A673 (cell line): Measurements from ENCODE around the gene PRRC2A. TPM values are rescaled to one million over a fixed set of nuclear protein-coding genes. Genes with fewer than 3 reads are reported as not detected.

ENCODE experiments used
- BruUV-seq: library from RNA; stranded (reverse); fragments of 400-500 nt; replicated peaks from 2 replicates; lab custom pipeline; 2021; lab: Mats Ljungman, UMichigan
- CTCF ChIA-PET: fragments of 300-600 bp; sonication (Branson Sonifier 250); formaldehyde crosslinking; loops from one replicate; lab custom pipeline; 2022; ENCODE audit warnings: antibody characterized with exemption; lab: Charles Lee
- POLR2A ChIA-PET: fragments of 300-600 bp; sonication (Branson Sonifier 250); formaldehyde crosslinking; loops from one replicate; lab custom pipeline; 2022; ENCODE audit warnings: antibody characterized with exemption; ENCODE audit not compliant: low non-redundant PET; lab: Charles Lee
- DNase-seq: peaks from one replicate; pipeline ENCODE4 v3.0.0-alpha.2; 2015; ENCODE audit warnings: low spot score
- H3K27ac ChIP-seq: fragments of 200-600 bp; sonication (generic); 2 replicates; pipeline ENCODE4 v1.5.1; 2016; ENCODE audit warnings: mixed run types, low read depth, mild to moderate bottlenecking, mixed read lengths, antibody characterized with exemption, low read length; ENCODE audit not compliant: poor library complexity, severe bottlenecking
- H3K27me3 ChIP-seq: fragments of 200-600 bp; sonication (generic); replicated peaks from 2 replicates; pipeline ENCODE4 v1.6.1; 2017; ENCODE audit warnings: mixed run types, low read depth, mild to moderate bottlenecking, mixed read lengths, antibody characterized with exemption, low read length; ENCODE audit not compliant: insufficient read depth, poor library complexity
- H3K36me3 ChIP-seq: fragments of 200-600 bp; sonication (generic); 2 replicates; pipeline ENCODE4 v1.6.1; 2016; ENCODE audit warnings: mixed run types, mild to moderate bottlenecking, mixed read lengths, antibody characterized with exemption, low read length; ENCODE audit not compliant: insufficient read depth, poor library complexity, severe bottlenecking
- H3K4me1 ChIP-seq: fragments of 200-600 bp; sonication (generic); 2 replicates; pipeline ENCODE4 v1.6.1; 2017; ENCODE audit warnings: mixed run types, mild to moderate bottlenecking, mixed read lengths, antibody characterized with exemption, low read length; ENCODE audit not compliant: insufficient read depth, poor library complexity, severe bottlenecking
- H3K4me3 ChIP-seq: fragments of 200-600 bp; sonication (generic); 2 replicates; pipeline ENCODE4 v1.5.1; 2016; ENCODE audit warnings: low read depth, mixed run types, mild to moderate bottlenecking, mixed read lengths, low read length; ENCODE audit not compliant: poor library complexity, severe bottlenecking
- H3K9me3 ChIP-seq: fragments of 200-600 bp; sonication (generic); 2 replicates; pipeline ENCODE4 v1.6.1; 2016; ENCODE audit warnings: mixed run types, low read depth, mild to moderate bottlenecking, mixed read lengths, antibody characterized with exemption, low read length; ENCODE audit not compliant: poor library complexity, severe bottlenecking
- CTCF ChIP-seq: fragments of 300-800, 200-600 bp; sonication (generic); conservative IDR thresholded peaks from 2 replicates; pipeline ENCODE4 v1.5.1; 2017; ENCODE audit warnings: low read depth, mild to moderate bottlenecking, antibody characterized with exemption, low read length, moderate library complexity, mixed read lengths
- EZH2 ChIP-seq: fragments of 200-600 bp; sonication (generic); IDR thresholded peaks from 2 replicates; pipeline ENCODE4 v1.6.1; 2017; ENCODE audit warnings: borderline replicate concordance, low read depth, mild to moderate bottlenecking, mixed read lengths, antibody characterized with exemption, low read length; ENCODE audit not compliant: poor library complexity, severe bottlenecking
- intact Hi-C: fragments of 100-400 bp; cut with micrococcal nuclease; formaldehyde crosslinking; loops from one replicate; pipeline ENCODE4 v1.10.0; 2022; ENCODE audit not compliant: unreplicated experiment
- total RNA-seq: library from RNA; stranded (reverse); gene quantifications from 2 replicates; pipeline ENCODE4 v1.2.3, GENCODE V29; 2021

Gene PRRC2A
- total RNA-seq, 1 experiment from 2014 or later = 289 TPM

DNA sequence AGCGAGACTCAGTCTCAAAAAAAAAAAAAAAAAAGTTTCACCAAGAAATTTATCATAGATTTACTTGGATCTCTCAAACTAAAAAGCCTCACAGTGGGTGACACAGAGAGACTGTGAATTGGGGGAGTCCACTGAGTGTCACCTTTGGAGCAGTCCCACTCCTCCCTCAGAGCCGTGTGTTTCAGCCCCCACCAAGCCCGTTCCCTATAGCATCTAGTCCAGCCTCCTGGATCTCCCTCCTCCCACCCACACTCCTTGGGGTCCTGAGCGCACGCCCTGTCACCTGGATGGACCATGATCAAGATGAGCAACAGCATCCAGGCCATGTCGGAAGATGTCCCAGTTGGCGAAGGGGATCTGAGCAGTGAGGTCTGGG is 28.1 kb upstream of the PRRC2A start:
- no peak overlapping the region for H3K27ac ChIP-seq
- H3K36me3 ChIP-seq = no peaks in the 10 kb centered on the region
- no TSS peak for BruUV-seq
- intact Hi-C loops = no loop called here
- no peaks in the 10 kb centered on the region for H3K27me3 ChIP-seq
- no peak overlapping the region for H3K4me3 ChIP-seq
- DNase-seq = no peak
- no peaks in the 10 kb centered on the region for H3K4me1 ChIP-seq
- no peaks in the 10 kb centered on the region for H3K9me3 ChIP-seq
- ChIA-PET CTCF (no interaction called here), POLR2A (no interaction called here)
- TF ChIP-seq CTCF (no peak), EZH2 (no peak)

- no peaks in the 10 kb centered on the region for H3K4me1 ChIP-seq
- CTCF ChIA-PET = interaction anchor here (1.1 to 3.6 kb wide), 7 partner anchors 17 to 104 kb away, joined by 3 to 30 read pairs (median 4); partner anchors contain the start of genes ATP6V1G2, C6orf47 and NFKBIL1
- no peaks in the 10 kb centered on the region for H3K9me3 ChIP-seq
- H3K27ac ChIP-seq = no peak overlapping the region
- TF ChIP-seq EZH2 = no peak
- TF ChIP-seq CTCF = peak; percentile 57
- POLR2A ChIA-PET = no interaction called here
- no TSS peak for BruUV-seq
- intact Hi-C loops = loop anchor here (2.0 kb wide), 1 partner anchor 14 kb away; the partner anchor contains the start of gene LTB
- no peaks in the 10 kb centered on the region for H3K36me3 ChIP-seq
- peak; percentile 75 for DNase-seq
- H3K4me3 ChIP-seq = no peak overlapping the region
- H3K27me3 ChIP-seq = no peaks in the 10 kb centered on the region
Measured at GRCh38 chr6:31597006-31597405, 23.5 kb upstream of the PRRC2A start.

DNA sequence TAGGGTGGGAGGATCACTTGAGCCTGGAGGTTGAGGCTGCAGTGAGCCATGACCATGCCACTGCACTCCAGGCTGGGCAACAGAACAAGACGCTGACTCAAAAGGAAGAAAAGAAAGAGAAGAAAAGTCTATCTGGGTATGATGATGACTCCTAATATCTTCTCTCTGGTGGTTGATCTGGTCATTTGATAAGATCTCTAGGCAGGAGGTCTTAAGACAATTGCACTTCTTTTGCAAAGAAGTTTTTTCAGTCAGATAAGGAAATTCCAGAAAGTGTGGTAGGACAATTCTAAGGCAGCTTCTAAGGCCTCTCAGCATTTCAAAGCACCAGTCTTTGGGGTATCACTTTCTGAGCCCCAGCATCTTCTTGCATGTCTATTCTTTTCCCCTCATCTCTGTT is 13.2 kb upstream of the PRRC2A start:
- Histone ChIP-seq H3K27ac (no peak overlapping the region), H3K4me1 (no peaks in the 10 kb centered on the region), H3K27me3 (no peaks in the 10 kb centered on the region), H3K36me3 (no peaks in the 10 kb centered on the region), H3K4me3 (no peak overlapping the region), H3K9me3 (no peaks in the 10 kb centered on the region)
- CTCF ChIA-PET = no interaction called here
- POLR2A ChIA-PET = no interaction called here
- TF ChIP-seq CTCF = no peak
- no peak for TF ChIP-seq EZH2
- intact Hi-C loops = no loop called here
- DNase-seq = no peak
- BruUV-seq = no TSS peak
